Lower leg skin (tissue), 4 donors: ENCODE data around the gene ACTN4. TPM values are rescaled to one million over a fixed set of nuclear protein-coding genes. Genes with fewer than 3 reads are reported as not detected.
"Not testable (repeated sequence)": the region's sequence is repeated elsewhere in the genome, so short reads cannot be mapped to it uniquely, and the experiment has no call there.

Source experiments
- DNase-seq, 2 donors: peaks; one replicate each; pipeline ENCODE4 v3.0.0-alpha.2; 2019; ENCODE audit warnings: low spot score in 2 of 2
- H3K4me3 ChIP-seq: fragments of 200-600 bp; sonication (generic); 2 replicates; pipeline ENCODE4 v1.5.1; 2017; ENCODE audit warnings: mild to moderate bottlenecking, low read depth; ENCODE audit not compliant: poor library complexity, severe bottlenecking
- CTCF ChIP-seq, 3 donors: fragments of 450-650 bp; IDR thresholded peaks; one replicate each; pipeline ENCODE4 v1.5.1; 2016; ENCODE audit warnings: antibody characterized with exemption in 3 of 3, mild to moderate bottlenecking in 3 of 3, moderate library complexity in 2 of 3
- POLR2A ChIP-seq, 2 donors: fragments of 450-650 bp; IDR thresholded peaks; one replicate each; pipeline ENCODE4 v1.6.1; 2016 to 2017; ENCODE audit warnings: antibody characterized with exemption in 2 of 2, mild to moderate bottlenecking in 1 of 2, moderate library complexity in 1 of 2
- WGBS, 2 donors: methylation state at CpG; one replicate each; pipeline ENCODE4 v1.1.5; 2018; 5-methylcytosine and 5-hydroxymethylcytosine counted together
- intact Hi-C: fragments of 100-400 bp; cut with DNase I; formaldehyde crosslinking; loops from one replicate; pipeline ENCODE4 v1.15.0; 2023; ENCODE audit warnings: low total_unique reads
- total RNA-seq, 4 donors: library from RNA; depleted of rRNA; stranded (reverse); fragments of >200 nt; gene quantifications; one replicate each; pipeline ENCODE4 v1.1.0, GENCODE V29; 2016

Gene ACTN4
- total RNA-seq, 4 donors from 2014 or later: 411 to 572 (median 469) TPM

- TF ChIP-seq CTCF (IDR thresholded peaks at IDR 0.05) (no peak), POLR2A (IDR thresholded peaks at IDR 0.05) (no peak)
Measured at GRCh38 chr19:38624822-38625221, 22.6 kb upstream of the ACTN4 start.

GRCh38 chr19:38626401-38626800, 21.0 kb upstream of the ACTN4 start:
- no peak for TF ChIP-seq CTCF (IDR thresholded peaks at IDR 0.05)
- no peak for TF ChIP-seq POLR2A (IDR thresholded peaks at IDR 0.05)
- 94 to 100% methylated on average over 4 of the region's 4 CpGs for WGBS, 2 donors
- intact Hi-C loops: no loop called here
- H3K4me3 ChIP-seq: no peak overlapping the region
- no peak for DNase-seq

More at GRCh38 chr19:38624822-38625221, 22.6 kb upstream of the ACTN4 start:
- DNase-seq: no peak
- 76 to 83% methylated on average over 3 of the region's 3 CpGs for WGBS, 2 donors
- H3K4me3 ChIP-seq: no peak overlapping the region
- intact Hi-C loops: no loop called here

- WGBS, 2 donors: 84 to 89% methylated on average over 6 of the region's 6 CpGs
- intact Hi-C loops: no loop called here
Measured at GRCh38 chr19:38629568-38629967, 17.9 kb upstream of the ACTN4 start.

GRCh38 chr19:38631301-38631700, 16.1 kb upstream of the ACTN4 start:
- intact Hi-C loops: loop anchor here (5.0 to 10.0 kb wide), 3 partner anchors 84 to 226 kb away; partner anchors contain the start of genes ECH1 and FAM98C
- 73 to 76% methylated on average over 11 of the region's 11 CpGs for WGBS, 2 donors
- H3K4me3 ChIP-seq, DNase-seq: not testable (repeated sequence)

More at GRCh38 chr19:38629568-38629967, 17.9 kb upstream of the ACTN4 start:
- no peak overlapping the region for H3K4me3 ChIP-seq
- TF ChIP-seq POLR2A (IDR thresholded peaks at IDR 0.05) (no peak), CTCF (IDR thresholded peaks at IDR 0.05) (no peak)
- DNase-seq: no peak

GRCh38 chr19:38631811-38632475, 15.5 kb upstream of the ACTN4 start:
- WGBS, 2 donors: 72 to 77% methylated on average over 7 of the region's 7 CpGs
- intact Hi-C loops: loop anchor here (5.0 to 10.0 kb wide), 3 partner anchors 85 to 227 kb away; partner anchors contain the start of genes ECH1 and FAM98C
- H3K4me3 ChIP-seq, DNase-seq: not testable (repeated sequence)

GRCh38 chr19:38632476-38633213, 14.8 kb upstream of the ACTN4 start:
- TF ChIP-seq POLR2A (IDR thresholded peaks at IDR 0.05): no peak
- no peak for TF ChIP-seq CTCF (IDR thresholded peaks at IDR 0.05)
- H3K4me3 ChIP-seq: no peak overlapping the region
- intact Hi-C loops: loop anchor here (5.0 to 10.0 kb wide), 3 partner anchors 85 to 228 kb away; partner anchors contain the start of genes ECH1 and FAM98C
- WGBS, 2 donors: 90 to 91% methylated on average over 14 to 16 of the region's 16 CpGs
- DNase-seq: no peak
